Endothelial cell (in vitro differentiated cells): ENCODE data around the gene FBXO15. TPM values are rescaled to one million over a fixed set of nuclear protein-coding genes. Genes with fewer than 3 reads are reported as not detected.

Source experiments
- DNase-seq: peaks from one replicate; pipeline ENCODE4 v3.0.0; 2021; ENCODE audit warnings: low spot score
- H3K27ac Mint-ChIP-seq: one replicate; pipeline ENCODE4 v1.8.0; 2021; ENCODE audit warnings: mixed read lengths, inconsistent platforms; ENCODE audit not compliant: unreplicated experiment
- H3K27me3 Mint-ChIP-seq: one replicate; pipeline ENCODE4 v1.8.0; 2021; ENCODE audit warnings: mild to moderate bottlenecking, moderate library complexity, mixed read lengths, inconsistent platforms; ENCODE audit not compliant: unreplicated experiment
- H3K36me3 Mint-ChIP-seq: one replicate; pipeline ENCODE4 v1.8.0; 2021; ENCODE audit warnings: mild to moderate bottlenecking, low read depth, mixed read lengths, inconsistent platforms; ENCODE audit not compliant: unreplicated experiment
- H3K4me1 Mint-ChIP-seq: one replicate; pipeline ENCODE4 v1.8.0; 2021; ENCODE audit warnings: mild to moderate bottlenecking, mixed read lengths, inconsistent platforms; ENCODE audit not compliant: unreplicated experiment
- H3K4me3 Mint-ChIP-seq: one replicate; pipeline ENCODE4 v1.8.0; 2021; ENCODE audit warnings: mild to moderate bottlenecking, mixed read lengths, inconsistent platforms; ENCODE audit not compliant: unreplicated experiment
- H3K9me3 Mint-ChIP-seq: one replicate; pipeline ENCODE4 v1.8.0; 2021; ENCODE audit warnings: mixed read lengths, inconsistent platforms; ENCODE audit not compliant: unreplicated experiment
- CTCF ChIP-seq: fragments of 200-600 bp; sonication (generic); IDR thresholded peaks from one replicate; pipeline ENCODE4 v1.5.0; 2021; ENCODE audit warnings: antibody characterized with exemption; ENCODE audit not compliant: unreplicated experiment
- total RNA-seq: library from RNA; stranded (reverse); fragmentation: NEBNext Ultra II Directional; extraction: Animal tissue kit (Norgen Biotek cat#: 25700); gene quantifications from one replicate; pipeline ENCODE4 v1.2.1, GENCODE V29; 2021; ENCODE audit not compliant: unreplicated experiment

The FBXO15 gene
- total RNA-seq, 1 donor from 2014 or later: 5.4 TPM

GRCh38 chr18:74069178-74070050 is 78.2 kb downstream of the FBXO15 start:
- Mint-ChIP-seq H3K9me3 (no peaks in the 10 kb centered on the region), H3K36me3 (no peaks in the 10 kb centered on the region), H3K4me1 (no peaks in the 10 kb centered on the region), H3K27me3 (peaks cover 9% of the 10 kb centered on the region), H3K4me3 (no peak overlapping the region), H3K27ac (no peak overlapping the region)
- no peak for DNase-seq
- no peak for TF ChIP-seq CTCF

- Mint-ChIP-seq H3K4me3 (no peak overlapping the region), H3K27ac (no peak overlapping the region), H3K9me3 (no peaks in the 10 kb centered on the region), H3K27me3 (peaks cover 9% of the 10 kb centered on the region), H3K4me1 (no peaks in the 10 kb centered on the region), H3K36me3 (no peaks in the 10 kb centered on the region)
- no peak for DNase-seq
- TF ChIP-seq CTCF: no peak
These were observed 79.3 kb downstream of the FBXO15 start for GRCh38 chr18:74068296-74068695.

- H3K36me3 Mint-ChIP-seq: no peaks in the 10 kb centered on the region
- no peaks in the 10 kb centered on the region for H3K4me1 Mint-ChIP-seq
- no peak overlapping the region for H3K27ac Mint-ChIP-seq
- peaks cover 9% of the 10 kb centered on the region for H3K27me3 Mint-ChIP-seq
- H3K9me3 Mint-ChIP-seq: no peaks in the 10 kb centered on the region
- no peak overlapping the region for H3K4me3 Mint-ChIP-seq
- no peak for TF ChIP-seq CTCF
- no peak for DNase-seq
These were observed 81.6 kb downstream of the FBXO15 start for GRCh38 chr18:74066018-74066417.

GRCh38 chr18:74065366-74065765 is 82.3 kb downstream of the FBXO15 start:
- TF ChIP-seq CTCF: no peak
- no peak overlapping the region for H3K4me3 Mint-ChIP-seq
- peaks cover 9% of the 10 kb centered on the region for H3K27me3 Mint-ChIP-seq
- no peaks in the 10 kb centered on the region for H3K4me1 Mint-ChIP-seq
- no peak overlapping the region for H3K27ac Mint-ChIP-seq
- H3K9me3 Mint-ChIP-seq: no peaks in the 10 kb centered on the region
- DNase-seq: no peak
- H3K36me3 Mint-ChIP-seq: no peaks in the 10 kb centered on the region

DNA sequence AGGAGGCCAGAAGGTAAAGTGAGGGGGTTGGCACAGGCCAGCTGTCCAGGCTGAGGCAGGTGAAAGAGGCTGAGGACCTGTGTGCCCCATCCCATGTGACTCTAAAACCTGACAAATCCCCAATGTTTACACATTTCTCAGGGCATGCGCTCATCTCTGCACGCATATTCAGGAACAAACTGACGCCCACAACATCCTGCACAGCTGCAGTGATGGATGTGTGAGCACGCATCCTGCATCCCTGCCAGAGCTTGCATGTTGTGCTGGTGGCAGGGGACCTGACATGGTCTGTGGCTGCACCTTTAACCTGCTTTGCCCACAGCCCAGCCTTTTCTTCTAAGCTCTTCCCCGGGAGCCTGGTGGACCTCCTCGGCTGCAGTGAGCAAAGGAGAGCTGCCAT is 83.1 kb downstream of the FBXO15 start:
- H3K27me3 Mint-ChIP-seq: peaks cover 9% of the 10 kb centered on the region
- no peak overlapping the region for H3K27ac Mint-ChIP-seq
- H3K4me3 Mint-ChIP-seq: no peak overlapping the region
- no peaks in the 10 kb centered on the region for H3K36me3 Mint-ChIP-seq
- DNase-seq: no peak
- no peaks in the 10 kb centered on the region for H3K4me1 Mint-ChIP-seq
- no peaks in the 10 kb centered on the region for H3K9me3 Mint-ChIP-seq
- no peak for TF ChIP-seq CTCF
